Fibroblast of gingiva (primary cell): ENCODE results near the gene SGCA.

Source experiments
- DNase-seq: peaks from one replicate; pipeline ENCODE4 v3.0.0-alpha.2; 2011; ENCODE audit warnings: low read depth

SGCA gene

DNA sequence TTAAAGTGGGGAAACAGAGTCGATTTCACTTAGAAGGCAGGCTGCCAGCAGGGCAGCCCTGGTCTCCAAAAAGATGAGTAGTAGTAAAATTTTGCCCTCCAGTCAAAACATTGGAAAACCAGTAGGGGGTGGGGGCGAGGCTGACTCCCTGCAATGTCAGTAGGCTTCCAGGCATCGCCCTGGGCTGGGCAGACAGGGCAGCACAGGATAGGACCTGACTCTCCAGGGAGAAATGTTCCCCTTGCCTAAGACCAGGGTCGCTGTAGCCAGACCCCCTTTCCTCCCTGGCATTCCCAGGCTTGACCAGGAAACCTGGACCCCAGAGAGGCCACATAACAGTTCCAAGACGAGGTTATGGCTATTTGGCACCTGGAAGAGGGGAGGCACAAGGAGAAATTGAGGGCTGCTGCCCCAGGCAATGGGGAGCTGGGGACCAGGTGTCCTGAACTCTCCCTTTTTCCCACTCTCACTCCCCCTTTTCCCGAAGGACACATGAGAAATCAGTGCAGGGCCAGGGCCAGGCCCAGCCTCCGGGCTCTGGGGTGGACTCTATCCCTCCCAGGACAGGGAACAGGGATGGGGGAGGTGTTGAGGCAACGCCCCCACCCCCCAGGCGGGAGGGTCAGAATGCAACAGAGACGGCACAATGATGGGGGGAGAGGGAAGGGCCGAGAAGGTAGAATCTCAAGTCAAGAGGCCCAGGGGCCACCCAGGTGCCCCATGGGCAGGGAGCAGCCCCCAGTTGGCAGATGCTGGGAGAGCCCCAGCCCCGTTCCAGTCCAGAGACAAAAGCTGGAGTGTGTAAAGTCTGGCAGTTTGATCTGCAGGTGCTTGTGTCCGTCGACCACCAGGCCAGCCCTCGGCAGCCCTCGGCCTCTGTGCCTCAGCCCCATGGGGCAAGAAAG, 31.3 kb upstream of the SGCA start:
- DNase-seq: no peak

- no peak for DNase-seq
Measured at GRCh38 chr17:50135316-50136095, 30.3 kb upstream of the SGCA start.

DNA sequence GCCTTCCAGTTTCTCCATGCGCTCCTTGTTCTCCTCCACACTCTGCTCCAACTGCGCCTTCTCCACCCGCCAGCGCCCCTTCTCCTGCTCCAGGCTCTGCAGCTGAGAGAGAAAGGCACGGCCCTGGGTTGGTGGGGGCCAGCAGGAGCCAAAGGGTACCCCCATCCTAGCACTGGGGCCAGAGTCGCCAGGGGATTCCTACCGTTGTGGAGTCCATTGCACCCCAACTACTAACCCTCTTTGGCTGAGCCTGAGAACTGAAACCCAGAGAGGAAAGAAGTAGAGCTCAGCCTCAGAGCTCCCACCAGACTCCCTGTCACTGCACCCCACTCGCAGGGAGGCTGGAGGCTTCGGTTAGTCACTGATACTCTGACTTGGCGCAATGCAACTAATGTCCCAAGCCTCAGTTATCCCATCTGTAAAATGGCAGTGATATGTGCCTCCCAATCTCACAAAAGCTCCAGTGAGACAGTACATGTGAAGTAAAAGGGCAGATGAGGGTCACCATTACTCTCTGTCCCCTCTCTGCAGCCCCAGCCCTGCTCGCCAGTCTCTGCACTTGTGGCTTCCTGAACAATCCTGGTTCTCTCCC, 29.6 kb upstream of the SGCA start:
- no peak for DNase-seq

- no peak for DNase-seq
Measured at GRCh38 chr17:50137042-50137441, 28.8 kb upstream of the SGCA start.

DNA sequence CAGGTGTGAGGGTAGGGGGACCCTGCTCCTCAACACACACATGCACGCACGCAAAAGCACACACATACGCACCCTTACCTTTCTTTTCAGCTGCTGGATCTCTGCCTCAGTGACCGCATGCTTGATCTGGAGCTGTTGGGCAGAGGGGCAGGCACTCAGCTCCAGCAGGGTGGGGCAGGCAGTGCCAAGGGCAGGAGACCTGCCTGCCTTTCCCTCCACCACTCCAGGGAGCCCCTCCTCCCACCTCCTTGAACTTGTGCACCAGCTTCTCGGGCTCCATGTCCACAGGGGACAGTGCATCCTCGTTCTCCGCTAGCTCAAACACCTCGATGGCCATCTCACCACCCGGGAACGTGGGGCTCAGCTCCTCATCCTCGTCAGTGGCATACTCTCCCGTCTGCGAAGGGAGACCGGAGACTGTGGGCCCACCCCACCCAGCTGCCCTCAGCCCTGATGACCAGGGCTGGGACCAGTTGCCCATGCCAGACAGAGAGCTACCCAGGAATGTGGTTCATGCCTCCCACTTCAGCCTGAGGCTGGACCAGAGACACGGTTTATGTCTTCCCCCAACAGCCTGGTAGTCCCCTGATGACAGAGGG, 26.5 kb upstream of the SGCA start:
- no peak for DNase-seq

- DNase-seq: peak; percentile 72
Measured at GRCh38 chr17:50139950-50140885, 25.6 kb upstream of the SGCA start.

GRCh38 chr17:50141026-50141744, 24.6 kb upstream of the SGCA start:
- DNase-seq: no peak

GRCh38 chr17:50141745-50142110, 24.1 kb upstream of the SGCA start:
- no peak for DNase-seq

- DNase-seq: no peak
Measured at GRCh38 chr17:50143461-50144176, 22.2 kb upstream of the SGCA start.

- DNase-seq: no peak
Measured at GRCh38 chr17:50144355-50144754, 21.4 kb upstream of the SGCA start.

- DNase-seq: no peak
Measured at GRCh38 chr17:50144845-50145531, 20.8 kb upstream of the SGCA start.

- DNase-seq: no peak
Measured at GRCh38 chr17:50145532-50146229, 20.1 kb upstream of the SGCA start.

DNA sequence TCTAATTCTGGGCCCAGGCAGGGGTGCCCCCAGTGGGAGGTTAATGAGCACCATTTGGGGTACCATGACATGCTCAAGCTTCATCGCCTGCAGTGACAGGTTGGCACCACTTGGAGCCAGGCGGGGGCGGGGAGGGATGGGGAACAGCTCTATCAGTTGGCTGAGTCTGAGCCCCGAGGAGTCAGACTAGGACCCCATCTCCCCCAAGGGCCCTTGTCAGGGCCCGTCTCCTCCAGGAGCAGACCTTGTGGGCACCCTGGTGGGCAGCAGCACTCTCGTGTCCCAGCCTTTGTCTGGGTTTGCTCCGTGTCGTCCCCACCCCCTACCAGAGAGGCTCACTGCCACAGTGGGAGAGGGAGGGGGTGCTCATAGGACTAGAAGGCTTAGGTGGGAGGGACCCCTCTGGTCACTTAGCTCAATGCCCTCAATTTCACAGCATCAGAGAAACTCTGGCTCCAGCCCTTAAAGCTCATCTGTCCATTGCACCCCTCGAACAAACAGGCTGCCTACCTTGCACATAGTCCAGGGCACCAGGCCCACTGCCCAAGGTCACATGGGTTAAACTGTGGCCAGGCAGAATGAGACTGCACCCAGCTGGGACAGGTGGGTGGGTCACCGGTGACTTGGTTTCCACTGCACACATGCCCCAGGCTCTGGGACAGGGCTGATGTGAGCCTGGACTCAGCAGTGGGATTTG, 19.4 kb upstream of the SGCA start:
- no peak for DNase-seq

GRCh38 chr17:50146927-50147665, 18.7 kb upstream of the SGCA start:
- no peak for DNase-seq

- DNase-seq: peak; percentile 51
Measured at GRCh38 chr17:50147841-50148225, 18.0 kb upstream of the SGCA start.

- DNase-seq: peak; percentile 47
Measured at GRCh38 chr17:50148226-50149090, 17.3 kb upstream of the SGCA start.

GRCh38 chr17:50149091-50149416, 16.8 kb upstream of the SGCA start:
- DNase-seq: peak; percentile 26
